Kidney epithelial cell (primary cell): ENCODE measurements around the gene LGSN. TPM values are rescaled to one million over a fixed set of nuclear protein-coding genes. Genes with fewer than 3 reads are reported as not detected.

Experiments used
- DNase-seq: peaks from one replicate; pipeline ENCODE4 v3.0.0-alpha.2; 2010; ENCODE audit warnings: low read depth
- H3K27me3 ChIP-seq: 2 replicates; pipeline ENCODE4 v1.6.0; 2011; ENCODE audit warnings: low read length; ENCODE audit not compliant: control insufficient read depth, insufficient read depth
- H3K36me3 ChIP-seq: 2 replicates; pipeline ENCODE4 v1.5.1; 2011; ENCODE audit warnings: low read length; ENCODE audit not compliant: control insufficient read depth, insufficient read depth
- H3K4me3 ChIP-seq: 2 replicates; pipeline ENCODE4 v1.5.1; 2011; ENCODE audit warnings: low read depth, mild to moderate bottlenecking, control low read depth, low read length
- total RNA-seq: library from RNA; depleted of rRNA; stranded (reverse); fragments of >200 nt; gene quantifications from 2 replicates; pipeline ENCODE4 v1.2.3, GENCODE V29; 2015
- TF ChIP-seq, protein P1 (sequence below): IDR thresholded peaks from 2 replicates; pipeline ENCODE4 v1.5.1; 2011; ENCODE audit warnings: mild to moderate bottlenecking, moderate library complexity, low read length, control low read depth, inconsistent platforms; ENCODE audit not compliant: insufficient read depth, poor library complexity, severe bottlenecking

The LGSN gene
- total RNA-seq, 1 donor from 2014 or later: not detected

DNA sequence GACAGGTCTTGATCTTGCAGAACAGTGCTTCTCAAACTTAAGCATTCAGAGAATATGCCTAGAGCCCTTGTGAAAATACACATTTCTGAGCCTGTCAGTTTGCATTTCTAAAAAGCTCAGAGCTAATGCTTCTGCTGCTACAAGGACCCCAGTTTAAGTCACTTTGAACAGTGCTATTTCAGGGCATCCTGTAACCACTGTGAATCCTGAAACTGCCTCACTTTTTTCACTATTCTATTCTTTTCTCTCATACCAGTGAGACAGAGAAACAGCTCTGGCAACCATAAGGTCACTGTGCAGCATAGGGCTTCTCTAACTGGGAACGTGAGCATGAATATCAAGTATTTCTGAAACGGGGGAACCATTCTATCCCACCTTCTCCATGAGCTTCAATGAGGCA is 51.2 kb downstream of the LGSN start:
- no peak overlapping the region for H3K4me3 ChIP-seq
- no peaks in the 10 kb centered on the region for H3K27me3 ChIP-seq
- no peak for DNase-seq
- H3K36me3 ChIP-seq: no peaks in the 10 kb centered on the region
- TF ChIP-seq, protein P1, sequence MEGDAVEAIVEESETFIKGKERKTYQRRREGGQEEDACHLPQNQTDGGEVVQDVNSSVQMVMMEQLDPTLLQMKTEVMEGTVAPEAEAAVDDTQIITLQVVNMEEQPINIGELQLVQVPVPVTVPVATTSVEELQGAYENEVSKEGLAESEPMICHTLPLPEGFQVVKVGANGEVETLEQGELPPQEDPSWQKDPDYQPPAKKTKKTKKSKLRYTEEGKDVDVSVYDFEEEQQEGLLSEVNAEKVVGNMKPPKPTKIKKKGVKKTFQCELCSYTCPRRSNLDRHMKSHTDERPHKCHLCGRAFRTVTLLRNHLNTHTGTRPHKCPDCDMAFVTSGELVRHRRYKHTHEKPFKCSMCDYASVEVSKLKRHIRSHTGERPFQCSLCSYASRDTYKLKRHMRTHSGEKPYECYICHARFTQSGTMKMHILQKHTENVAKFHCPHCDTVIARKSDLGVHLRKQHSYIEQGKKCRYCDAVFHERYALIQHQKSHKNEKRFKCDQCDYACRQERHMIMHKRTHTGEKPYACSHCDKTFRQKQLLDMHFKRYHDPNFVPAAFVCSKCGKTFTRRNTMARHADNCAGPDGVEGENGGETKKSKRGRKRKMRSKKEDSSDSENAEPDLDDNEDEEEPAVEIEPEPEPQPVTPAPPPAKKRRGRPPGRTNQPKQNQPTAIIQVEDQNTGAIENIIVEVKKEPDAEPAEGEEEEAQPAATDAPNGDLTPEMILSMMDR: no peak

DNA sequence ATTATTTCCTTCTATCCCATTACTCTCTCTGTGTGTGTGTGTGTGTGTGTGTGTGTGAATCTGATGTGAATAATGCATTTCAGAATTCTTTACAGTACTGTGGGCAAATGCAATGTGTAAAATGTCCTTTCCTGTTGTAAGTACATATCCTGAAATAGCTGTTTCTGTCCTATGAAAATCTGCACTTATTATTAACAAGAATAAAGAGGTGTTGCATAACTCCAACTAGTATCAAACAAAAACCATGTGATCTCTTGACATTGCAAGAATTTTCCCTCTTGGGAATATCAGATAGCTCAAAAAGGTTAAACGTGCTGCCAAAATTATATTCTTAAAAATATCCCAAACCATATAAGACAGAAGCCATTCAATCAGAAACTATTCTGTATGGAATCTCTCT is 52.0 kb downstream of the LGSN start:
- TF ChIP-seq, protein P1: no peak
- DNase-seq: no peak
- H3K4me3 ChIP-seq: no peak overlapping the region
- H3K27me3 ChIP-seq: no peaks in the 10 kb centered on the region
- no peaks in the 10 kb centered on the region for H3K36me3 ChIP-seq

DNA sequence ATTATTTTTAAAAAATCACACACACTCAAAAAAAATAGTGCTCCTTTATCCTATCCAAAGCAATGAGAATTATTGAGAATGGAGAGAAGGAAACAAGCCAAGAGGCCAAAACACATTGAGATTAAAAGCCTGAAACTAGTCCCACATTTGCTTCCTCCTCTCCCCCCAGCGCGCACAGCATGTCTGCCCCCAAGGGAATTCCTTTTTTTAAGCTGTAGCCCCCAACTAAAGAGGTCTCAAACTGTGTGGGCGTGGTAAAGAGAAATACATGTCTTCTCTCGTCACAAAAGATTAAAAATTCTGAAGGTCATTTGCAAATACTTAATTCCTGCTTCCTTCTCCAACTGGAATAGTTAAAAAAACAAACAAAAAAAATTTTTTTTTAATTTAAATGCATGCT is 52.7 kb downstream of the LGSN start:
- DNase-seq: no peak
- Histone ChIP-seq H3K4me3 (no peak overlapping the region), H3K27me3 (no peaks in the 10 kb centered on the region), H3K36me3 (no peaks in the 10 kb centered on the region)
- TF ChIP-seq, protein P1: no peak

DNA sequence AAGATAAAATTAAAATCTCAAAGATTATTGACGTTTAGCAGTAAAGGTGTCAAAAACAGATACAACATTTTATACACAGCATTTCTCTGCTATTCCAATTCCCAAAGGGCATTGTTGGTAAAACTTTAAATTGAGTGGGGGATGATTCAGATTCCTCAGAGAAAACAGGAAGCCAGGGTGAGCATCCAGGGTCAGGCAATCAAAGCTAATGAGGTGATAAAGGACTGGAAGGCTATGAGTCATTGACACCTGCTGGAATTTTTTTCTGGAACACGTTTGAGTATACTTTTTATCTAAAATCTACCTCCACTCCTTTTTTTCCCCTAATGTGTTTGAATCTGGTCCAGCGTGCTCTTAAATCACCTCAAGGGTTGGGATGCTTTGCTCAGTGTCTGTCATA is 56.3 kb downstream of the LGSN start:
- Histone ChIP-seq H3K4me3 (no peak overlapping the region), H3K36me3 (no peaks in the 10 kb centered on the region), H3K27me3 (no peaks in the 10 kb centered on the region)
- peak; percentile 44 for DNase-seq
- TF ChIP-seq, protein P1: no peak

DNA sequence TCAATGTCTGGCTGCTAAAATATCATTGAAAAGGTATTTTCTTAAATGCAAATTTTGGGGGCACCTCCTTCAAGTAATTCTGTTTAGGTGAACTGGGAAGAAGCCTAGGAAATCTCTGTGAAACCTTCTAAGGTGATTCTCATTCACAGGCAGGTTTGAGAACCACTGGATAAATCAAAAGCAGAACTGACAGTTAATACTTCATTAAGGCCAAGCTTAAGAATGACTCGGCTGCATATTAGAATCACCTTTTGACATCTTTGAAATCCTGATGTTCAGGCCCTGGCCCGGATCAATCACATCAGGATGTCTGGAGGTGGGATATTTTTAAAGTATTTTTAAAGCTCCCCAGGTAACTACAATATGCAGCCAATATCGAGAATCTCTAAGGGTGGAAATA is 58.0 kb downstream of the LGSN start:
- TF ChIP-seq, protein P1: no peak
- no peak for DNase-seq
- no peak overlapping the region for H3K4me3 ChIP-seq
- no peaks in the 10 kb centered on the region for H3K36me3 ChIP-seq
- H3K27me3 ChIP-seq: no peaks in the 10 kb centered on the region

DNA sequence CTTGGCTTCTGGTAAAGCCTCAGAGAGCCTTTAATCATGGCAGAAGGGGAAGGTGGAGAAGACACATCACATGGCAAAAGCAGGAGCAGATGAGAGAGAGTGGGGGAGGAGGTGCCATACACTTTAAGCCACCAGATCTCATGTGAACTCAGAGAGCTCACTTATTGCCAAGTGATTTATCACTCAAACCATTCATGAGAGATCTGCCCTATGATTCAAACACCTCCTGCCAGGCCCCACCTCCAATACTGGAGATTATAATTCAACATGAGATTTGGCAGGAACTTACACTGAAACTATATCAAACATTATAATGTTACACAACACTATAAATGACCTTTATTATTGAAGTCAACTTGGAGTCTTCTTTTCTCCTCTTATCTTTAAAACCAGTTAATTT is 60.6 kb downstream of the LGSN start:
- no peak for DNase-seq
- H3K27me3 ChIP-seq: no peaks in the 10 kb centered on the region
- TF ChIP-seq, protein P1: no peak
- no peak overlapping the region for H3K4me3 ChIP-seq
- no peaks in the 10 kb centered on the region for H3K36me3 ChIP-seq
